Measurements from ENCODE around the gene EHF.

DNA sequence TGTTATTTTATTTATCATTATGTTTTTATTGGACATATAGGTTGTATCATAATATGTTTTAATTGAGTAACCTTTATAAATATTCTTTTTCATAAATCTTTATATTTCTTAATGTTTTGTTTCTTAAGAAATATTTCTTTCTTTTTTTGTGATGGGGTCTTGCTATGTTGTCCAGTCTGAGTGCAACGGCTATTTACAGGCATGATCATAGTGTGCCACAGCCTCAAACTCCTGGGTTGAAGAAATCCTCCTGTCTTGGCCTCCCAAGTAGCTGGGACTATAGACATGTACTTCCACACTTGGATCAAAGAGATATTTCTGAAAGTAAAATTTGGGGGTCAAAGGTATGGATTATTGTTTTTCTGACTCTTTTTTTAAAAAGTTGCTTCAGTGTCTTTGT is 53.1 kb downstream of the EHF start:
- no peak for TF ChIP-seq CTCF (conservative IDR thresholded peaks at IDR 0.05; ENCODE audit: low read depth, low read length)
- TF ChIP-seq EZH2 (IDR thresholded peaks at IDR 0.05; ENCODE audit: low read length, unreplicated experiment), result no peak
